GM15510 (cell line): ENCODE results near the gene BSN.

Source experiments
- POLR2A ChIP-seq: IDR thresholded peaks from 3 replicates; pipeline ENCODE4 v1.6.1; 2011; ENCODE audit warnings: borderline replicate concordance; ENCODE audit not compliant: insufficient read length; ENCODE audit errors: extremely low read depth

Gene BSN

DNA sequence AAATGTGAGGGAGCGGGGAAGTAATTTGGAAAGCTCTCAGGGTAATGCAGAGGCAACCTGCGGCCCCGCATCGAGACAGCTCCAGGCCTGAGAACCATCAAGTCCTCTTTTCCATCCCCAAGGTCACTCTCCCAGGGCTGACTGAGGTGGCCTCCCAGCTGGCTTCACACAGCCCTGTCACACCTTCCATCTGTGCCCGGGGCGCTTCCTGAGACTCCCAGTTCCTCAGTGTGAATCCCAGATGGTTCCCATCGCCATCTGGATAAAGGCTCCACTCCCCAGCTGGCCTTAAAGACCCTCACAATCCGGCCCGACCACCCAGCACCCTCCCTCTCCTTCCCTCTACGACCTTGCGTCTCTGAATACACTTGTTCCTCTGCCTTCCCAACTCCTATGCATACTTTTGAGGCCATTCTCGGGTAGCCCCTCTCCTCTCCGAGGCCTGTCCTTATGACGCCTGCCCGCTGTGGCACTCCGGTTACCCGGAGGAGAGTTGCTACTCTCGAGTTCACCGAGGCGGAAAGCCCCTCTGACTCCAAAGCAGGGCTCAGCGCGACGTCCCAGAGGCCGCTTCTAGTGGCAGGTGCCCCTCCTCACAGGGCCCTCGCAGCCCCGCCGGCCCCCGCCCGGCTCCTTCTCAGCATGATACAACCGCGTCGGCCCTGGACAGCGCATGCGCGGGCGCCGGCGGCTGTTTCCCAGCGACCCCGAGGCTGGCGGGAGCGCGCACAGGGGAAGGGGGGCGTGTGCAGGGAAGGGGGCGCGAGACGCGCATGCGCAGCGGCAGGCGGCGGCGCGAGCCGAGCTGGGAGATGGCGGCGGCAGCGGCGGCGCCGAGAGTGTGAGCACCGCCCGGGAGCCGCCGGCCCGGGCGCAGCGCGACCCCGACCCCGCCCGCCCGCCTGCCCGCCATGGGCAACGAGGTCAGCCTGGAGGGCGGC, at the start of gene BSN:
Gene BSN, plus strand, starts transcription at position 786 of the 941 bp plus-strand sequence. Its CDS starts 126 bp downstream, at position 912.
- peak; percentile 46 for TF ChIP-seq POLR2A

DNA sequence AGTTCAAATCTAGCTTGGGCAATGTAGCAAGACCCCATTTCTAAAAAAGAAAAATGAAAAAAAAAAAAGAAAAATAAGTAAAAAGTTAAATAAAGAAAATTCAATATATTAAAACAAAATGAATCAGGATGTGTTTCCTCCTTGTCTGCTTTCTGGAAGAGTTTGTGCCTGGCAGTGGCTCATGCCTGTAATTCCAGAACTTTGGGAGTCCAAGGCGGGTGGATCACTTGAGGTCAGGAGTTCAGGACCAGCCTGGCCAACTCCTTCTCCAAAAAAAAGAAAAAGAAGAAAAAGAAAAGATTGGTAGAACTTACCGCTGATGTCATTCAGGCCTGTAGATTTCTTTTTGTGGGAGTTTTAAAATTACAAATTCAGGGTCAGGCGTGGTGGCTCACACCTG, 47.4 kb upstream of the BSN start:
- TF ChIP-seq POLR2A: no peak

GRCh38 chr3:49509028-49509561, 45.2 kb upstream of the BSN start:
- TF ChIP-seq POLR2A: no peak

DNA sequence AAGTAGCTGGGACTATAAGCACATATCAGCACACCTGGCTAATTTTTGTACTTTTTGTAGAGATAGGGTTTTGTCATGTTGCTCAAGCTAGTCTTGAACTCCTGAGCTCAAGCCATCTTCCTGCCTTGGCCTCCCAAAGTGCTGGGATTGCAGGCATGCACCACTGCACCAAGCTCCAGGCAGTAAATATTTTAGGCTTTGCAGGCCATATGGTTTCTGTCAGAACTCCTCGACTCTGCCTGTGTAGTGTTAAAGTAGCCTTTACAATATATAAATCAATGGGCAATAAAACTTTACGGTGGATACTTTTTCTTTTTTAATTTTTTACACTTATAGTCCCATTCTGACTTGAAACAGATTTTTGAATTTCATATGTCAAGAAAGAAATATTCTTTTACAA, 42.6 kb upstream of the BSN start:
- TF ChIP-seq POLR2A: no peak

DNA sequence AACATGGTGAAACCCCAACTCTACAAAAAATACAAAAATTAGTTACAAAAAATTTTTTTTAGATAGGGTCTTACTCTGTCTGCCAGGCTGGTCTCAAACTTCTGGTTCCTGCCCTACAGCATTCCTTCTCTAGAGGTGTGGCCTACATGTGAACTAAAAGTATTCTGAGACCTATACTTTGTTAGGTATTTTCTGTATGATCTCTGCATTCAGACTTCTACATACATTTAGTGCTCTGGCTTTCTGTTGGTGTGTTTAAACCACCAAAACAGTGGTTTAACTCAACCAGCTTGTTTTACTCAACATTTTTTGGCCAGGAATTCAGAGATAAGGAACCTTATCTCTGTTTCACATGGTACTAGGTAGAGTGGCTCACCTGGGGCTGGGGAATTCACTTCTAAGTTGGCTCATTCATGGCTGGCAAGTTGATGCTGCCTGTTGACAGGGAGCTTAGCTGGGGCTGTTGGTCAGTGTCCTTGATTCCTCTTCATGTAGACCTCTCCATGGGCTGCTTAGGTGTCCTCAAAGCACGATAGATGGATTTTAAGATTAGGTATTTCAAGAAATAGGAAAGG, 41.4 kb upstream of the BSN start:
- no peak for TF ChIP-seq POLR2A

DNA sequence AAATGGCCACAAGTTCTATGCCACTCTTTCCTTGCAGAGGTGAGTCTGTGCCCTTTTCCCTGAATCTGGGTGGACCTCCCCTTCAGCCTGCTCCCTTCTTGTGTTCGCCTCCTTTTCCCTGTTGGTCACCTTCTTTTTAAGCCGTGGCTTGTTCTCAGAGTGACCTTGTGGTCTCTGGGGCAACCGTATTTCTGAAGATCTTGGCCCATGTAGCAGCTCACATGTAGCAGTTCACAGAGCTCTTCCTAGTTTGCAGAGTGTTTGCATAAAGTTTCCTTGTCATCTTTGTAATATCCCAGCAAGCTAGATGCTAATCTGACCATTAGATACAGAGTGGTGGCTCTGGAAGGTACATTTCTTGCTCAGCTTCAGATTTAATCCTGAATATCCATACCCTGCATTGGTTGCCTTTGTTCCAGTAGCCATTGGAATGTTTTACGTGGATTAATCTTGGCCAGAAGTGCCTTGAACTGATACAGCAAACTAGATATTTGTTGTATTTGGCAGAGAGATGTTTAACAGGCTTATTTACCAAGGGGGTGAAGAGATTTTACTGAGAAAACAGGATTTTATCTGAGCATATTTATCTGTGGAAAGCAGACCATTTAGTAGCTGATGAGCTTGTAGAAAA, 40.7 kb upstream of the BSN start:
- TF ChIP-seq POLR2A: no peak

- no peak for TF ChIP-seq POLR2A
Measured at GRCh38 chr3:49518016-49518415, 36.3 kb upstream of the BSN start.

- no peak for TF ChIP-seq POLR2A
Measured at GRCh38 chr3:49518441-49518840, 35.8 kb upstream of the BSN start.

- TF ChIP-seq POLR2A: no peak
Measured at GRCh38 chr3:49519296-49519695, 35.0 kb upstream of the BSN start.

- no peak for TF ChIP-seq POLR2A
Measured at GRCh38 chr3:49519916-49520385, 34.3 kb upstream of the BSN start.

DNA sequence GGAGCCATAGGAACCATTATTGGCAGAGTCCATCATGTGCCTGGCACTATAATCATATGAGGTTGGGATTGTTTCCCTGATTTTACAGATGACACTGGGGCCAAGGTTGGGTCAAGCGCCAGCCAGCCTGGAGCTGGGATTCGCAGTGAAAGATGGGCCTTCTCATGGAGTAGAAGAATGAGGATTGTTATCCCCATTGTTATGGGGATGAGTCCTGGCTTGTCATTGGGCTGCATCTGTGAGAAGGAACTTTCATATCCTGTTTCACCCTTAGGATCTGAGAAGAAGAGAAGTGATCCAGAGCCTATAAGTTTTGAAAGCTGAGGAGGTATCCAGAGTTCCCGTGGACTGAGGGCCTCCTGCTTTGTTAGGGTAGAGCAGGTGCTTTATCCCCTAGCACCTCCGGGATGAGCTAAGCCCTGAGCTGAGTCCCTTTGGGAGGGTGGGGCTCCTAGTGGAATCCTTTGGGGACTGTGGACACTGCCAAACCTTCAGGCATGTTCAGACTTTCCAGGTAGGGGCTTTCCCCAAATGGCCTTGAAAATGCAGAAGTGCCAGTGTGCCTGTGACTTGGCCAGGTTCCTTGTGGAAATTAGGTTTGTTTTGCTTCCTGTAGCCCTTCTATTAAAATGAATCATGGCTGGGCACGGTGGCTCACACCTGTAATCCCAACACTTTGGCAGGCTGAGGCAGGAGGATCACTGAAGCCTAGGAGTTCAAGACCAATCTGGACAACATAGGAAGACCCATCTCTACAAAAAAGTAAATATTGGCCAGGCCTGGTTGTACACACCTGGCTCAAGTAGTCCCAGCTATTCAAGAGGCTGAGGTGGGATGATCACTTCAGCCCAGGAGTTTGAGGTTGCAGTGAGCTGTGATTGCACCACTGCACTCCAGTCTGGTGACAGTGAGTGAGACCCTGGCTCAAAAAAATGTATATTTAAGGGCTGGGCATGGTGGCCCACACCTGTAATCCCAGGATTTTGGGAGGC, 30.2 kb upstream of the BSN start:
- TF ChIP-seq POLR2A: no peak

DNA sequence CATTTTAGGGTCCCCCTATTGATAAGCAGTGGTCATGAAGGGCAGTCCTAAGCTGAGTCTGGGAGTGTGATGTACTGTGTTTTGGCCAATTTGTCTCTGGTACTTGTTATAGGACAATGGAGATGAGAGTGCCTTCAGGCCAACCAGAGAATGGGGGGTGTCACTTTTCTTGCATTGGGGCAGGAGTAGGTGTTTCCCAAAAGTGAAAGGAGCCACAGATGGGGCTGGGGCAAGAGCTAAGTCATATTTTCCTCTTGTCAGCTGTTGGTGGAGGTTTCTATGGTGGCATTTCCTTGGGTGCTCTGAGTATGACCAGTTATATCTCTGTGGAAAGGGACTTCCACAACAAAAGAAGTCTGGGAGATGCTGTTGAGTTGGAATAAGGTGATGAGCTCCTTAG, 24.7 kb upstream of the BSN start:
- TF ChIP-seq POLR2A: no peak

GRCh38 chr3:49530231-49530630, 24.0 kb upstream of the BSN start:
- no peak for TF ChIP-seq POLR2A

DNA sequence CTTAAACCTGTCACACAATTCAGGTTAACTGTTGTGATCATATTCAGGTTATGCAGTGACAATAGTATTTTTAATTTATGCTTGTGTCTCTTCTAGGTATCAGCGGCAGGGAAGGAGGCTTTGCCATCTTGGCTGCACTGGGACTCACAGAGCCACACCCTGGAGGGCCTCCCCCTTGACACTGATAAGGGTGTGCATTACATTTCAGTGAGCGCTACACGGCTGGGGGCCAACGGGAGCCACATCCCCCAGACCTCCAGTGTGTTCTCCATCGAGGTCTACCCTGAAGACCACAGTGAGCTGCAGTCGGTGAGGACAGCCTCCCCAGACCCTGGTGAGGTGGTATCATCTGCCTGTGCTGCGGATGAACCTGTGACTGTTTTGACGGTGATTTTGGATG, 23.6 kb upstream of the BSN start:
- no peak for TF ChIP-seq POLR2A
